EH (cell line): ENCODE measurements around the gene WDR17.
A peak's percentile ranks its signal among the peaks of the same experiment; 100 is the strongest.

Source experiments
- DNase-seq: peaks from one replicate; pipeline ENCODE4 v3.0.0-alpha.2; 2015; ENCODE audit warnings: low read depth

Gene WDR17

DNA sequence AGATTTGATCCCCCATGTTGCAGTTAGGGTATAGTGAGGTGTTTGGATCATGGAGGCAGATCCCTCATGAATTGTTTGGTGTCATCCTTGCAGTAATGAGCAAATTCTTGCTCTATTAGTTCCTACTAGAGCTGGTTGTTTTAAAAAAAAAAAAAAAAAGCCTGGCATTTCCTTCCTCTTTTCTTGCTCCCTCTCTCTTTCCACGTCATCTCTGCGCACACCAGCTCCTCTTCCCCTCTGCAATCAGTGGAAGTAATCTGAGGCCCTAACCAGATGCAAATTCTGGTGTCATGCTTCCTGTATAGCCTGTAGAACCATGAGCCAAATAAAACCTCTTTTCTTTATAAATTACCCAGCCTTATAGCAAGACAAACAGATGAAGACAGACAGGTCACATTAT is 24.5 kb downstream of the WDR17 start:
- no peak for DNase-seq

DNA sequence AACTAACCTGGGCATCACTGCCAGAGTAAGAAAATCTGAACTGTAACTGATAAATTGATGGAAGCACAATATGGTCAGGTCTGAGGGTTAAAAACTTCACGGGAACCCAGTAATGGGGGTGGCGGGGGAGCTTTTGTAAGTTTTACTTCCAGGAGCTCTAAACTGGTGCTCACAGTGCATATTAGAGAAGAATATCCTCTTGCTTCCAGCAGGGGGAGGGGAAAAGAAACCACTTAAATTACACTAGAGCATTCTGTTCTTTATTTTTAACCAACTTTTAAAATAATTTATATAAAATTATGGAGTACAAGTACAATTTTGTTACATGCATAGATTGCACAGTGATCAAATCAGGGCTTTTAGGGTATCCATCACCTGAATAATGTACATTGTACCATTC is 33.7 kb downstream of the WDR17 start:
- peak; percentile 1 for DNase-seq

DNA sequence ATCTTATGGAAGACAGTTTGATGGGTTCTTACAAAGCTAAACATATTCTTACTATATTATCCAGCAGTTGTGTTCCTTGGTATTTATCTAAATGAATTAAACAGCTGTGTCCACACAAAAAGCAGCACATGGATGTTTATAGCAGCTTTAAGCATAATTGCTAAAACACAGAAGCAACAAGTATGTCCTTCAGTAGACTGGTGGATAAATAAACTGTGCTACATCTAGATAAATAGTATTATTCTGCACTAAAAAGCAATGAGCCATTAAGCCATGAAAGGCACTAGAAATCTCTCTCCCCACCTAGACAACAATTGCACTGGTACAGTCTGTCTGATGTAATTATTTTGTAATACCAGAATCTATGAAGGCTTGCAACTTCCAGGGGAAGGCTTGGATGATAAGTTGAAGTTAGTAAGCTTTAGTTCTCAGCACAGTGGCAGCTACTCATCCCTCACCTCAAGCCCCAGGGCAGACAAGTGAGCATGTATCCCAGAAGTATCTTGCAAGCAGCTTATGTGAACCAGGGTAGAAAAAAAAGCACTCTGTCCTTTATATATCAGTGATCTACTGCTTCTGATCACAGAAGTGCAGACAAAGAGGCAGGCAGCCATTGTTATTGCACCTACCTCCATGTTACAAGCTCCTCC is 36.9 kb downstream of the WDR17 start:
- DNase-seq: no peak

DNA sequence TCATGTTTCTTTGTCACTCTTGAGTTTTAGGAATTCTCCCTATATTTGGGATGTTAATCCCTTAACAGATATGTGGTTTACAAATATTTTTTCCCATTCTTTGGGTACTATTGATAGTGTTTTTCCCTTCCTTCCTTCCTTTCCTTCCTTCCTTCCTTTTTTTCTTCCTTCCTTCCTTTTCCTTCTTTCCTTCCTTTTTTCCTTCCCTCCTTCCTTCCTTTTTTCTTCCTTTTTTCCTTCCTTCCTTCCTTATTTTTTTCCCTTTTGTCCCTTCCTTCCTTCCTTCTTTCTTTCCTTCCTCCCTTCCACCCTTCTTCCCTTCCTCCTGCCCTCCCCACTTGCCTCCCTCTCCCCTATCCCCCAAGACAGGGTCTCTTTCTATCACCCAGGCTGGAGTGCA is 42.1 kb downstream of the WDR17 start:
- DNase-seq: no peak

DNA sequence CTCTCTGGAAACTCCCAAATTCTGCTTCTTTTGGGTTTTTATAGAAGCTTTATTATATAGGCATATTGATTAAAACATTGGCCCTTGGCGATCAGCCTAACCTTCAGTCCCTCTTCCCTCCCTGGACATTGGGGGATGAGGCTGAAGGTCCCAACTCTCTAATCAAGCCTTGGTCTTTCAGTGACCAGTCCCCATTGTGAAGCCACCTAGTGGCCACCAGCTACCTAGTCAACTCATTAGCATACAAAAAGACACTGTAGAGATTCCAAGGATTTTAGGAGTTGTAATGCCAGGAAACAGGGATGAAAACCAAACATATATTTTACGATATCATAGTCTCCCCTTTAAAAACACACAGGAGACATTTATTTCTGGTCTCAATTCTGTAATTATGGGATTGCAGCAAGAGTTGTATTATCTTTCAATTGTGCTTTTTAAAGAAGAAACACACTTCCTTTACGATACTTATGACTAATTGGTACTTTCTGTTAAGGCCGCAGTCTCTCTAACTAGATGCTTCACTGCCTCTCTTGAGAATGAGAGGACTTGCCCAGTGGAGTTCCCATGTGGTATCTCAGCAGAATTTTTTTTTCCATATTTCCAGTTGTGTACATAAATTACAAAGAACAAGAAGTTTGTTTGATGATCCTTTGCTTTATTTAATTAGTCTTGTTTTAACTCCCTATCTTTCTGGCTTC is 58.2 kb downstream of the WDR17 start:
- DNase-seq: peak; percentile 47

GRCh38 chr4:176125063-176125462 is 59.4 kb downstream of the WDR17 start:
- peak; percentile 7 for DNase-seq

DNA sequence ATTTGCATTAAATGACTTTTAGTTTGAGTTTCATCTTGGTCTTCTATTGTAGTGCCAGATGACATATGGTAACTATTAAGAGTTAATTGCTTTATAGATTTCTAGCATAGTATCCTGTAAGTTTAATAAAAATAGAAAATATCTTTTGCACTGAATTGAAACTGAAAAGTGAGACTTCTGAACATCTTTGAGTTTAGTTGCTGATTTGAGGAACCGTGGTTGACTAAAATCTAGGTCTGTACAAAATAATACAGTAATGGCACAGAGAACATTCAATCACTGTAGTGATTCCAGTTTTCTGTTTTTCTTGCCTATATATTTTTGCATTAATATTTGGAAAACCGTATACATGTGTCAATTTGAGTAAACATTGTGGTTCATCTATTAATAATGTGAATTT is 69.0 kb downstream of the WDR17 start:
- no peak for DNase-seq

DNA sequence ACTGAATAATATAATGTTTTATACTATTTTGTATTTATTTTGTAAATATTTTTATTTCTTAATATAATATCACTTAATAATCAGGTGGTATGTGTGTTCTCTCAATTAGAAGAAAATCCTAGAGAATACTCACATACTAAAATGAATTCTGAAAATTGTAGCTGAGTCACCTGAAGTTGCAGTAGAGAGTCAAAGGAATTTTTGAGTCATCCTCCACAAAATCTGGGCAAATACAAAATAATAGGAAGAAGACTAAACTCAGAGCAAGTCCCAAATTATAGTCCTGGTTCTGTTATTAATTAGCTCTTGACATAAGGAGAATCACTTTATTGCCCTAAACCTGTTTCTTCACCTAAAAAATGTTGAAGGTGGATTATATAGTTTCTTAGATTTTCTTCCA is 72.0 kb downstream of the WDR17 start:
- DNase-seq: peak; percentile 31

- no peak for DNase-seq
These were observed 73.9 kb downstream of the WDR17 start for GRCh38 chr4:176139518-176139917.

DNA sequence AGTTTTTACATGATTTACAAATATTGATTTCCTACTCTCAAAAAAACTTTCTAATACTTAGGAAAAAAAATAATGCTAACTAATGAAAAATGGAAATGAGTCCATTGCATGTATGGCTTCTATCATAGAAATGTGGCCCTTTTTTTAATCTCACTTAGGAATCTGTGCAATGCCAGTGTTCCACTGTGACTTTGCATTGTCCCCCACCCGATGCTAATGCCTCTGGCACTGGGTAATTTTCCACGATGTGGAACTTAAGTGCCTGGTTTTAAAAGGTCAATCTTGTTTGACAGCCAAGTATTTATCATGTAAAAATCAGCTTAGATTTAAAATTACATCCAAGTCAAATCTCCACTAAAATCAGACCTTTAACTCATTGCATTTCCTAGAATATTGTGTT is 76.6 kb downstream of the WDR17 start:
- no peak for DNase-seq

DNA sequence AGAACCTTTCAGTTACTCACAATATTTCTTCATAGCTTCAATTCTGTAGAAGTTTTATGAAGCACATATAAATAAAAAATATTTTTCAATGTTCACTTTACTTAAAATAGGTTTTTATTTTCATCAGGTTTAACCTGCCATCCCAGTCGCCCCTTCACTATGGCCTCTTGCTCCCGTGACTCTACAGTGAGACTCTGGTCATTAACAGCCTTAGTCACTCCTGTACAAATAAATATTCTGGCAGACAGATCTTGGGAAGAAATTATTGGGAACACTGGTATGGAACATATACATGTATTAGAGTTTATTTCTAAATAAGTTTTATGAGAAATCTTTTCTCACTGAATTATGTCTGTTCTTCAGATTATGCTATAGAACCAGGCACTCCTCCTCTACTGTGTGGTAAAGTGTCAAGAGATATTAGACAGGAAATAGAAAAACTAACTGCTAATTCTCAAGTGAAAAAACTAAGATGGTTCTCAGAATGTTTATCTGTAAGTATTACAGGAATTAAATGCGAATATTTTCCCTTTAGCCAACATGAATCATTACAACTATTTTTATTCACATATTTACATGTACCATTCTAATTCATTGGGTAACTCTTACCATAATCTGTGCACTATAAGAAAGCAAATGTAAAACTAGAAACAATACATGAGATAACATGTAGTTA is 84.2 kb downstream of the WDR17 start:
- peak; percentile 47 for DNase-seq

DNA sequence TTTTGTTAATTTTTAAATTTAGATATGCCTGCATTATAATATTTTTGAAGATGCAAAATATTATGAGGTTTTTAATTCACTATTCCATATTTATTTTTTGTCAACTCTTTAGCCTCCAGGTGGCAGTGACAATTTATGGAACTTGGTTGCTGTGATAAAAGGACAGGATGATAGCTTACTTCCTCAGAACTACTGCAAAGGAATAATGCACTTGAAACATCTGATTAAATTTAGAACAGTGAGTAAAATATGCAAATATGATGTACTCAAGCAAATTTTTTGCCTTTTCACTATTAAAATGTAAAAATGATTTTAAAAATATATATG is 84.7 kb downstream of the WDR17 start:
- DNase-seq: peak; percentile 62

GRCh38 chr4:176150704-176151103 is 85.1 kb downstream of the WDR17 start:
- DNase-seq: peak; percentile 2

DNA sequence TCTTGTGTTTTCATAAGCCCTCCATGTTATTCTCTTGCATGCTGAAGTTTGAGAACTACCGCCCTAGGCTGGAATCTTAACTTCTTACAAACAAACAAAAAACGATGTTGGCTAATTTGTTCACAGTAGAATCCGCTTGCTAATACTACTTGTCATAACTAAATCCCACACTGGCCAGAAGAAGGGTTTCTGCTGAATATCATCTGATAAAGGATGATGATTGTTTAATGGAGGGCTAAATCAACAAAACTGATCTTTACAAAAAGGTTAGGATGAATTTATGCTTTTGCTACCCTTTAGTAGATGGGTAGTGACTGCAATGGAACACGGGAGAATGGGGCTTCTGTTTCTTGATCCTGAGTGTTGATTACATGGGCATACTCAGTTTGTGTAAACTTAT is 87.5 kb downstream of the WDR17 start:
- no peak for DNase-seq

DNA sequence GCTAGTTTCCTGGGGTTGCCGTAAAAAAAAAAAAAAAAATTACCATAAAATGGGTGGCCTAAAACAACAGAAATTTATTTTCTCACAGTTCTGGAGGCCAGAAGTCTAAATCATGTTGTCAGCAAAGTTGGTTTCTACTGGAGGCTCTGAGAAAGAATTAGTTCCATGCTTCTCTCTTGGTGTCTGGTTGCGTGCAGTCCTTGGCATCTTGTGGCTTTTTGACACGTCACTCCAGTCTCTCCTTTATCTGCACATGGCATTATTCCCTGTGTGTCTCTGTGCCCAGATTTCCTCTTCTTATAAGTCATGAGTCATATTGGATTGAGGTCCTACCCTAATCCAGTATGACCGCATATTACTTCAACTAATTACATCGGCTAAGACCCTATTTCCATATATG is 91.0 kb downstream of the WDR17 start:
- no peak for DNase-seq

- DNase-seq: no peak
These were observed 97.4 kb downstream of the WDR17 start for GRCh38 chr4:176163041-176163440.

DNA sequence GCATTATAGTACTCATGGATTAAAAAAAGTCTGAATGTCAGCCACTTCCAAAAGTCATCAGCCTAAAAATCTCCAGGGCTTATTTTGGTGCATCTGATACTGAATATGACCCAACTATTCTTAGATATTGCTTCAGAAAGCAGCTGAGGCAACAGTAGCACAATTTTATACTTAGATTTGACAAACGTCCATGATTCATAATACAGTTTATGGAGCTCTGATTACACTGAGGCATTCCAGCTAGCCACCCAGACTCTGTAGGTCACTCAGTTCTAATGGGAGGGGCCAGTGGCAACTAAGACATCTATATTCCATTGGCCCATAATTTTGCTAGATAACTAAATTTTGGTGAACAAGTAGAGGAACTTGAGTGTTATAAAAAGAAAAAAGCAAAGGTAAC is 119.4 kb downstream of the WDR17 start:
- peak; percentile 88 for DNase-seq

- no peak for DNase-seq
These were observed 120.4 kb downstream of the WDR17 start for GRCh38 chr4:176186067-176186466.

GRCh38 chr4:176186671-176187395 is 121.2 kb downstream of the WDR17 start:
- DNase-seq: peak; percentile 36

GRCh38 chr4:176187624-176188023 is 122.0 kb downstream of the WDR17 start:
- DNase-seq: peak; percentile 55

DNA sequence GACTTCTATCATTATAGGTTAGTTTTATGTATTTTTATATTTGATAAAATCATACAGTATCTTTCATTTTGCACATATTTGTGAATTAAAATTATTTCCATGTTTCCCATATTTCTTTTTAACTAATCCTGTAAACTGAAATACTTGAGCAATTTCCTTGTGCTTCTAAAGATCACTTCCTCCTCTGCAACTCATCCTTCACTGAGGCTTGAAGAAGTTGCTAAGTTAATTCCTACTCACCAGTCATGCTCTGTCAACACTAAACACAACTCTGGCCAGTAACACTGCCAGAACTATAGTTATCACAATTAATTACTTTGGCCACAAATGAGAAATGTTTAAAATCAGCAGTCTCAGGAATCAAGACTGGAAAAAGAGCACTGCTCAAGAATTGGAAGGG is 123.0 kb downstream of the WDR17 start:
- no peak for DNase-seq

DNA sequence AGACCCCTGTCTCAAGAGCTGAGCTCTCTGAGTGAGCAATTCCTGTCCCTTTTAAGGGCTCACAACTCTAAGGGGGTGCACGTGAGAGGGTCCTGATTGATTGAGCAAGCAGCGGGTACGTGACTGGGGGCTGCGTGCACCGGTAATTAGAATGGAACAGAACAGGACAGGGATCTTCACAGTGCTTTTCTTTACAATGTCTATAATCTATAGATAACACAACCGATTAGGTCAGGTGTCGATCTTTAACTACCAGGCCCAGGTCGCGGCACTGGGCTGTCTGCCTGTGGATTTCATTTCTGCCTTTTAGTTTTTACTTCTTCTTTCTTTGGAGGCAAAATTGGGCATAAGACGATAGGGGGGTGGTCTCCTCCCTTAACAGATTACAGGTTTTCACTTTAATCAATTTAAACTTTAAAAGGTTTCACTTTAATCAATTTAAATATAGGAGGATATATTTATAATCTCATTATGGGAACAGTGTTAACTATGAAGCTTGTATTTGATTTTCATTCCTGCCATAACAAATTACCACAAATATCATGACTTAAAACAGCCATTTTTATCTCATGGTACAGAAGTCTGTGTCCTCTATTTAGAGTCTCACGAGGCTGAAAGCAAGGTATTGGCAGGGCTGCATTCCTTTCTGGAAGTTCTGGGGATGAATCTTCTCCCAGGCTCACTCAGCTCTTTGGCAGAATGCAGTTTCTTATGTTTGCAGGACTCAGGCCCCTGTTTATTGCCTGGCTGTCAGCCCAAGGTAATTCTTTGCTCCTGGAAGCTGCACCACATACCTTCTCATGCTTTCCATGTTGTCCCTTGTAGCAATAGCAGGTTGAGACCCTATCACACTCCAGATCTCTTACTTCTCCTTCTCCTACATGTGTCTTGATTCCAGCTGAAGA is 124.5 kb downstream of the WDR17 start:
- DNase-seq: peak; percentile 60
